ENCODE measurements around the gene B3GAT2. TPM values are rescaled to one million over a fixed set of nuclear protein-coding genes. Genes with fewer than 3 reads are reported as not detected.

Gene B3GAT2
- total and polyA plus RNA-seq, 12 donors: under 0.01 to 0.14 (median 0.03) TPM; not detected in 6

- Histone ChIP-seq H3K36me3 (replicated peaks in 1 of 2) (no peaks in the 10 kb centered on the region), H3K27ac (no peak overlapping the region), H3K4me1 (replicated peaks in 1 of 2) (peaks cover 13 to 20% of the 10 kb centered on the region in 2 donors), H3K4me3 (peak overlapping the region in 2 of 4 donors; percentile 24 to 73), H3K27me3 (peaks cover 23% of the 10 kb centered on the region), H3K9me3 (replicated peaks in 1 of 3) (no peaks in the 10 kb centered on the region)
- DNase-seq: no peak
- WGBS, 4 donors: 0 to 1% (median 1%) methylated on average over 3 to 27 of the region's 27 CpGs
- TF ChIP-seq CTCF (IDR thresholded peaks at IDR 0.05) (peak in 2 of 6 experiments; percentile 13 to 26), POLR2A (IDR thresholded peaks at IDR 0.05) (no peak)
- intact Hi-C loops (cut with DNase I): no loop called here
Measured at GRCh38 chr6:70956191-70956450, 739 bp downstream of the B3GAT2 start.

GRCh38 chr6:70955441-70956190 is 1.2 kb downstream of the B3GAT2 start:
- Histone ChIP-seq H3K27ac (no peak overlapping the region), H3K9me3 (replicated peaks in 1 of 3) (no peaks in the 10 kb centered on the region), H3K4me3 (peak overlapping the region in 2 of 4 donors; percentile 24 to 73), H3K4me1 (replicated peaks in 1 of 2) (peaks cover 13 to 20% of the 10 kb centered on the region in 2 donors), H3K27me3 (peaks cover 23% of the 10 kb centered on the region), H3K36me3 (replicated peaks in 1 of 2) (no peaks in the 10 kb centered on the region)
- peak; percentile 67 to 86 (median 84) for DNase-seq
- TF ChIP-seq CTCF (IDR thresholded peaks at IDR 0.05) (peak; percentile 44 to 83 (median 65)), POLR2A (IDR thresholded peaks at IDR 0.05) (no peak)
- intact Hi-C loops (cut with DNase I): no loop called here
- 1 to 6% (median 2%) methylated on average over 13 to 65 of the region's 65 CpGs for WGBS, 4 donors

- H3K4me1 ChIP-seq (replicated peaks in 1 of 2): peaks cover 13 to 20% of the 10 kb centered on the region in 2 donors
- no peak for TF ChIP-seq CTCF (IDR thresholded peaks at IDR 0.05)
- no peak for TF ChIP-seq POLR2A (IDR thresholded peaks at IDR 0.05)
- H3K9me3 ChIP-seq (replicated peaks in 1 of 3): no peaks in the 10 kb centered on the region
- WGBS, 4 donors: 22 to 44% (median 28%) methylated on average over 7 to 14 of the region's 14 CpGs
- H3K4me3 ChIP-seq: no peak overlapping the region
- peaks cover 23% of the 10 kb centered on the region for H3K27me3 ChIP-seq
- H3K36me3 ChIP-seq (replicated peaks in 1 of 2): no peaks in the 10 kb centered on the region
- intact Hi-C loops (cut with DNase I): no loop called here
- no peak overlapping the region for H3K27ac ChIP-seq
- DNase-seq: no peak
Measured at GRCh38 chr6:70954750-70955149, 2.1 kb downstream of the B3GAT2 start.

- intact Hi-C loops (cut with DNase I): no loop called here
- no peak overlapping the region for H3K27ac ChIP-seq
- H3K4me3 ChIP-seq: no peak overlapping the region
- H3K4me1 ChIP-seq (replicated peaks in 1 of 2): peaks cover 13 to 20% of the 10 kb centered on the region in 2 donors
- WGBS, 4 donors: 41 to 49% (median 42%) methylated on average over 3 of the region's 3 CpGs
- H3K36me3 ChIP-seq (replicated peaks in 1 of 2): no peaks in the 10 kb centered on the region
- no peak for TF ChIP-seq POLR2A (IDR thresholded peaks at IDR 0.05)
- no peak for TF ChIP-seq CTCF (IDR thresholded peaks at IDR 0.05)
- H3K9me3 ChIP-seq (replicated peaks in 1 of 3): no peaks in the 10 kb centered on the region
- no peak for DNase-seq
- peaks cover 23% of the 10 kb centered on the region for H3K27me3 ChIP-seq
Measured at GRCh38 chr6:70954176-70954575, 2.7 kb downstream of the B3GAT2 start.

Data from adrenal gland (tissue), 12 donors.